ENCODE results near the gene RNF34.

RNF34 gene

DNA sequence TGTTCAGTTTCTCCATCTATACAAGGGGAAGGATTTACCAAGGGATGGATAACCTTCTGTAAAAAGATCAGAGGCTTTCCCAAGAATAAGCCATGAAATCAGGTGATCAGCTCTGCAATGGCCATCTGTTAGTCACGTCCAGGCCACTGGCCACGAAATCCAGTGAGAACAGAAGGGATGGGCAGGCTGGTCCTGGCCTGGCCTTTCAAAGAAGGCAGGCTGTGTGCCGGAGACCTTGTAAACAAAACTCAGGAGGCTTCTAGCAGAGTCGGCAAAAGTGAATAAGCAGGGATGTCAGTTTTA, 68.5 kb downstream of the RNF34 start:
- DNase-seq, result no peak

DNA sequence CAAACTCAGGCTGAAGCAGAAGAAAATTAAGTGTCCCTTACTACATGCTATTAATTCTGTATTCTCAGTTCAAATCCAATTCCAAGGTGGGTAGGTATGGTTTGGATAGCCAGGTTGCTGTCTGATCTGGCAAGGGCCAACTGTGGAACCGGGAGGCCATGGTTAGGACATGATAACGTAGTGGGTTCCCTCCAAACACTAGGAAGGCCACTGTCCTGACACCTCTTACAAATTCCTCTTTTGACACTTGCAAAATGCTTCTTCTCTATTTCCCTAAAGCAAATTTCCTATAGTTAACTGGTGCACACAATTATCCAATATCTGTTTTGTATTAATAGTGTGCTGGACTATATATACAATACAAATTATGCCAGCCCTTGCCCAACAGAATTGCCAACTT, 70.8 kb downstream of the RNF34 start:
- DNase-seq, result no peak

DNA sequence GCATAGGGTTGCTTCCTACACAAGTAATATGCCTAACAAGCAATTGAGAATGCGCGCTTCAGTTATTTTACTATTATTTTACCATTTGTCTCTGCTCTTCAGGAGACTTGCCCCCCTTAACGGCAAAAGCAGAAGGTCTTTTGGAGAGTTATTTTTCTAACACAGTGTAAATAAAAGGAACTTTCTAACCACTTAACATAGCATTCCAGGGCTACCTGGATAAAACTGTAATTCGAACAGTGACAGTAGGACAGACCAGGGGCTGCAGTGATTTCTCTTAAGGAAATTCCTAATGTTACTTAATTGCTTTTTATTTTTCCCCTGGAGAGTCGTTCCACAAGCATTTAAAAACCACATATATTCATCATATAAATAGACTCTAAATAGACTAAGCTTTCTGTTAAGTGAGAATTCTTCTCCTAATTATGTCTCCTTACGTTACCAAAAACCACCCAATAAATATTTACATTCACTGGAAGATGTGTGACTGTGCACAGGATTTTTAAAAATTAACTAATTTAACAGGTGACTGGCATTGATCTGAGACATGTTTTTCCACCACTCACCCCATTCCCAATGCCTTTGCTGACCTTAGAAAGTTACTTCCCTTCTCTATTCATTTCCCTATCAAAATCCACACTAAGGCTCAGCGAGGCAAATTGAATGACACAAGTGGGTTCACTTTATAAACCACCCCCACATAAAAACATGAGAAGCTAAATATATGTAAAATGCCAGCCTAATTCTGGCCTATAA, 72.4 kb downstream of the RNF34 start:
- no peak for DNase-seq
